Activated CD4-positive, alpha-beta T cell treated with anti-CD3 and anti-CD28 coated beads, Interleukin-10, Interleukin-2, amounts not matched to agents 100 ng/mL and 50 ng/mL, durations not matched to agents 16 hours and 8 hours (primary cell): ENCODE measurements around the gene C10orf95.

ENCODE experiments used
- DNase-seq: peaks from one replicate; pipeline ENCODE4 v3.0.0-alpha.2; 2020

C10orf95 gene

DNA sequence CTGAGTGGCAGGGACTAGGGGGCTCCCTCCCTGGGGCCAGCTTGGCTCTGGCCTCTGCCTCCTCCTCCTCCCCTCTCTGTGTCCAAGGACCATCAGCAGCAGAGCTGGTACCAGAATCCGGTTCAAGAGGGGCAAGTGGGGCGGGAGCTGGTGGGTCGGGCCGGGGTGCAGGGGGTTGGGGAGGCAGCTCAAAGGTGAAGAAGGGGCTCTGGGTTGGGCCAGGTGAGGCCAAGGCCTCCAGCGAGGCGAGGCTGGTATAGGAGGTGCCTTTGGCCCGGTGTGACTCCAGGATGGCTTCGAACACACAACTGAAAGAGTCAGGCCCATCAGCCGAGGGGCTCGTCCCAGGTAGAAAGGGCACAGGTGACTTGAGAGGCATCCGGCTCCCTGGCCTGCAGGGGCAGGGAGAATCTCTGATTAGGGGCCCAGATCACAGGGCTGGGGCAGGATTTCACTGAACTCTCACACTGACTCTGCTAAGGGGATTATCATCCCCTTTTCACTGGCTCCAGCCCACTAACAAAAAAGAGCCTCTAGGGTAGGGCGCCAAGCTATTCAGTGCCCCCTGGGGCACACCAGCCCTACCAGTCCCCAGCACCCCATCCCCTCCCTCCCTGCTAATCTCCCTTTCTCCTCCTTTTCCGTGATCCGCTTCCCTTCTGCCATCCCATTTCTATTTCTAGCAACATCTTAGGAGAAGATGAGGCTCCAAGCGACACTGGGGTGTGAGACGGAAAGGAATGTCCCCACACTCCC lies 37.4 kb downstream of the C10orf95 start:
- DNase-seq: no peak

DNA sequence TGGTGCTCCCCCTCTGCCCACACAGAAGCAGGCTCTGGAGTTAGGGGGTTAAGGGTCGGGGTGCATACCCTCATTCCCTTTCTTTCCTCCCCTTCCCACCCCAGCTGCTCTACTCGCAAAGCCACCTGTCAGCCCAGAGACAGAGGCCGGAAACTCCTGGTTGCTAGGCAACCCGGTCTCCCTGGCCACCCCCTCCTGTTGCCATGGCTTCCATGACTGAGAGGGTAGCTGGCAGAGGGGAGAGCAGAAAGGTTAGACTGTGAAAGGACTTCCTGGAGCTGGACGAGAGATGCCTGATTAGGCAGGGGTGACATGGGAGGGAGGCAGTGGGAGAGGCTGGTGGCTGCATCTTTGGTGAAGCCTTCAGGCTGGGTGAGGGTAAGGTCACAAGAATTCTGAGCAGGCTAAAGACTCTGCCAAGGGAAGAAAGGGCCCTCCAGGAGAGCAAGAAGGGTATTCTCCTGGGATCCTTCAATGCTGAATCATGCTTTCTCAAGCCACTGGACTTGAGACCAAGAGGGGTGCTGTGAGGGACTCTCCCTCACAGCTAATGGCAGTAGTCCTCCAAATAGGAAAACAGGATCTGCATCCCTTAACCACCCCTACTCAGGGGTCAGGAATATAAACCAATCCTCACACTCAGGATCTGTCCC lies 38.2 kb downstream of the C10orf95 start:
- DNase-seq: peak; percentile 53

DNA sequence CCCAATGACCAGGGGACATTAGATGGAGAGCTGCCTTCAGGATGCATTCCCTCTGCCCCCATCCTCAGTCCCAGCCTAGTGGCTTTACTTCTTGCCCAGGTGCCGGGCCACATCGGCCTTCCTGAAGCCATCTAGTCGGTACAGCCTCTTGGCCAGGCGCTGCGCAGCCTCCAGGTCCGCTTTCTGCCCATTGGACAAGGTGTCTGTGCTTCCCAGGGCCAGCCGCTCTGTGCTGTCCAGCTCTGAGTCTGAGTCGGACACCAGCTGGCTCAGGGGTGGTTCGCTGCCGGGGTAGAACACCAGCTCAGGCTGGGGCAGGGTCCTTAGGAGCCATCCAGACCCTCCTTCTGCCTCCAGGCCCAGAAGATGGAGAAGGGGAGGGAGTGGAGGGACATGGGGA lies 39.0 kb downstream of the C10orf95 start:
- DNase-seq: no peak

DNA sequence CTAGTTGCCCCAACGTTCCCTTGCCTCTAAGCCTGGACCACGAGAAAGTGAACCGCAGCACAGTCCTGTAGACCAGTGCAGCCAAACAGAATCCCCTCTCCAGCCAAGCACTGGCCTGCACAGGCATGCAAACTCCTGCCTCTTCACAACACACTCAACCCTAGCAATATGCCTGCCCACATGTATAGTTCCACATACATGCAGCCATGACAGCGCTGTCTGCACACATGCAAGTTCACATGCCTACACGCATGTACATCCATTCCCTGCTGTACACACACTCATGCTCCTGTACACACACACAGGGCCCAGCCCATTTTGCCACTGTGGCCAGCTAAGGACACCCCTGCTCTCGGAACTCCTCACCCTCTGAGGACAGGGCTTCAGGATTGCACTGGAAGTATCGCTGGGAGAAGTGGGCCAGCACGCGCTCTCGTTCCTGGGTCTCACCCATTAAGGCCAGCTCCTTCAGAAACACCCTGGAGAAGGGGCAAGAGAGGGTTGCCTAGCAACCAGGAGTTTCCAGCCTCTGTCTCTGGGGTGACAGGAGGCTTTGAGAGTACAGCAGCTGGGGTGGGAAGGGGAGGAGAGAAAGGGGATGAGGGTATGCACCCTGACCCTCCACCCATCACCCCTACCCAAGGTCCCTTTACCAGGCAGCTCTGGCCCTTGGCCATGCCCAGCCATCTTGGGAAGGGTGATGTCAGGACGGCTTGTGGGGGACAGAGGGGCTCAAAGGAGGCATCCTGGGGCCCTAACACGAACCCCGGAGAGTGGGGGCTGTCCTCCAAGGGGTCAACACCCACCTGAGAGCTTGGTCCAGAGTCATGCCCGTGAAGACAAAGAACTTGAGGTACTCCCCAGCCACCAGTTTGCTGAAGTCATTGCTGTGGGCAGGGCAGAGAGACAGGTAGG lies 39.7 kb downstream of the C10orf95 start:
- no peak for DNase-seq

DNA sequence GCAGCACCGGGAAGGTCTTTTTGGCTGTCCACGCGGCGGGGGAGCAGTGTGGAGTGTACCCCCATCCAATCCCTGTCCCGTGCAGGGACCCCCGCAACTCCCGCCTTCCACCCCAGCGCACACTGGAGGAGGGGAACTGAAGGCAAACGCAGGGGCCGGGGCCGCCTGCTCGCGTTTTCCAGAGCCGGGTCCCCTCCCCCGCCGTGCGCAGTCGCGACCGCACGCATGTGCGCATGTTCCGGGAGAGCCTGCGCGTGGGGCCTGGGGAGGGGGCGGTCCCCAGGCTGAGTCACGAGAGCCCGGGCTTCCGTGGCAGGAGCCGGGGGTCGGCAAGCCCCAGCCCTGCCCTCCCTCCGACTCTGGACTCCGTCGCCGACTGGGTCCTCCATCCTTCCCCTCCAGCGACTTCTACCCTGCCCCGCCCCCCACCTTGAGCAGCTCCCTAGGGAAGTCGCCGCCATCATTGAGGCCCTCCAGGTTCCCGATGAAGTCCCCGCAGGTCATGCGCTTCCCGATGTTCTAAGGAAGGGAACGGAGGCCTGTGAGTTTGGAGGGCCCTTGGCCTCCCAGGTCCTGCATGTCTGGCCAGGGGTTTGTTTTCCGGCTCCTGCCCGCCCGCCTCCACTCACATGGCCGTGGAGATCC lies 40.8 kb downstream of the C10orf95 start:
- DNase-seq: peak; percentile 53

DNA sequence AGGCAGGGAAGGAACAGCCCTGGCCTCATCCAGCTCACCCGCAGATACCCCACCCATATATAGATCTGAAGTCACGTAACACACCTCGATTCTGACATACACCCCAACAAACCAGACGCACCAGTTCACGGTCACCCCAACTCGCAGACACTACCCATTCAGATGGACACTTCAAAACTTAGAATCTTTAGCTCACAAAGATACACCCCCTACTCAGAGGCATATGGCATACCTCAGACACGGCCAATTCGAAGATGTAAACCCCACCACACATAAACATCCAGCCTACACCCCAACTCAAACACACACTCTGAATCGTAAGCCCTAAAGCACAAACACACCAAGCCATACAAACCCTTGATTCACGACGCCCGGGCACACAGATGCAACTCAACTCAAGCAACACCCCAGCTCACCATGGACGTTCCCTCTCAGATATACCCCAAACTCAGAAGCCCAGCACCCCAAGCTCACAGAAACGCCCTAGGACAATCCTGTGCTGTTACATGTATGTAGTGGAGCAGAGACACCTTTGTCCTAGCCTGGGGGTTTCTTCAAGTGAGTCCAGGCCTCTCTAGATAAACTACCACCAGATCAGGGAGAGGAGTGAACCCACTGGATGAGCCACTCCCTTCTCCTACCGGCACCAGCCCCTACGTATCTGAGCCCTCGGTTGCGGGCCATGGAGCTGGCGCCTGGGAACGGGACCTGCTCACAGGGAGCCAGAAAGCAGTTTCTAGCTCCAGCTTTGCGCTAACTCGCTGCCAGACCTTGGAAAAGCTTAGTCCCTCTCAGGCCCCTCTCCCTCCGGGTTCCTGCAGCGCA lies 41.5 kb downstream of the C10orf95 start:
- DNase-seq: no peak

DNA sequence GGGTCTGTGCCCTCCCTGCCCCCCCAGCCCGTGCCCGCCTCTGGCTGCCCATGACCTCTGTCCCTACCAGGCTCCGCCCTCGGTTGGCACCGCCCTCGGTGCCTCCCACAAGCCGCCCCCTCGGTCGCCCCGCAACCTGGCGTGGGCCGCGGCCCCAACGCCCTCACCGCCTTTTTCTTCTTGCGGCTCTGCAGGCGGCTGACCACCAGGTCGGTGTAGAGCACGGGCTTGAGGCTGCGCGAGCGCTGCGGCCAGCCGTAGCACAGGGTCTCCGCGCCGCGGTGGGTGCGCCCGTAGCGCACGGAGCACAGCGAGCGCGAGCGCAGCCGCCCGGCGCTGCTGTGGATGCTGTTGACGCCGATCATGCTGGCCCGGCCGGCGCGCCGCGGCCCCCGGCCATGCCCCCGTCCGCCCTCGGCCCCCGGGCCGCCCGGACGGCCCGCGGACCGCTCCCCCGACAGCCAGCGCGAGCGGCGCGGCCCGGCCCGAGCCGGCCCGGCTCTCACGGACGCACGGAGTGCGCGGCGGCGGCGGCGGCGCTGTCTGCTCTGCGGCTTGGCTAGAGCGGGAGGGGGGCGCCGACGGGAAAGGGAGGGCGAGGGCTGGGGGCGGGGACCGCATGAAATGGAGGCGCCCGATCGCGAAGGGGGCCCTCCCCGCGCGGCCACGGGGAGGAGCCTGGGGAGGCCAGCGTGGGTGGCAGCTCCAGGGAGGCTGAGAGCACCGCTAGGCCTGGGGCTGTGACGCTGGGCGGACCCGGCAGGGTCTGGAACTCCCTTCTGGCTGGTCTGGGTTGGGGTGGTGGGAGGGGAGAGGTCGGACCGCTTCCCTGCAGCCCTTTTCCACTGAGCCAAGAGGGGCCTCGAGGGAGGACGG lies 42.4 kb downstream of the C10orf95 start:
- peak; percentile 55 for DNase-seq

DNA sequence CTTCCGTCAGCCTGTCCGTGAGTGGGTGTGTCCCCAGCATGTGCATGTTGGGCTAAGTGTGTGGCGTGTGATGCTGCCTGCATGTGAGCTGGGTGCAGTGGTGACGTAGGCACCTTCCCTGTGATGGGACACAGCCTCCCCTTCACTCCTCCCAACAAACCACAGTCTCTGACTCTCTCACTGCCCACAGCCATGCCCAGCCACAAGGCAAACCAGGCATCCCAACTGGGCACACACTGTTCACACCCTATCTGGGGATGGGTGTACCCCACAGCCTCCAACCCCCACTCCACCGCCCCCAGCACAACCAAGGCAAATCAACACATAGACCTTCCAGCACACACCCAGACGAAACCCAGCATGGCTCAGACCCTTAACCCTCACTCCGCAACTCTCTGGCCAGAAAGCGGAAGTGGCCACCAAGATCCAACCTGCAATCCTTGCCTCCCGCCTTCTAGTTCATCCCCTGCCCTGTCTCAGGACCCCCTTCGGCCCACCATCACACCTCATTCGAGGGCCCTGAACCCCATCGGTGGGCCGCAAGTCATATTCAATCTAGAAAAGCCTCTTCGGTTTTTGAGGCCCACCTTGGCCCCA lies 43.1 kb downstream of the C10orf95 start:
- DNase-seq: no peak

DNA sequence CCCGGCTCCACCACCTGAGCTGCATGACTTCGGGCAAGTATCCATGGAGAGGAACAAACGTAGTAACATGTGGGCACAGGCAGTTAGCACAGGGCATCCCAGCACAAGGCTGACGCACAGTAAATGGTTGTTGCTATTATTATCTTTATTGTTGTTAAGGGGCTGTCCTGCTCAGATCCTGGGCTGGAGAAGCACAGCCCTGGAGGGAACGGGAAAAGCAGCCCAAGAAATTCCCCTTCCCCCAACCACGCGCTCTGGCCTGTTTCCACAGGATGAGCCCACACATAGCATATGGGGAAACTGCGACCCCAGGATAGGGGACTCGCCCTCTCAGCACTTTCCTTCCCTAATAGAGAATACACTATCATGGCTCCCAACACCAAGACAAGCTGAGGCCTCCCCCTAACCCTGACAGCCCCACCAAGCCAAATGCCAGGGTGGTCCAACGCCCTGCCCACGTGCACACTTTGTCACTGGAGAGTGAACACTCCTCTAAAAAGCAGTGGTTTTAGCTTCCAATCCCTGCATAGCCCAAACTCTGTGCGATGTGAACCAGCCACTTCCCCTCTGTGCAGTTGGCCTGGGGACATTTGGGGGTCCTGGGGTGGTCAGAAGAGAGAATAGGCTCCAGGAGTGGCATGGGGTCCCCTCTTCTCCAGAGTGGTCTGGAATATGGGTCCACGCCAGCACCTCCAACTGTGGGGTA lies 43.8 kb downstream of the C10orf95 start:
- no peak for DNase-seq

DNA sequence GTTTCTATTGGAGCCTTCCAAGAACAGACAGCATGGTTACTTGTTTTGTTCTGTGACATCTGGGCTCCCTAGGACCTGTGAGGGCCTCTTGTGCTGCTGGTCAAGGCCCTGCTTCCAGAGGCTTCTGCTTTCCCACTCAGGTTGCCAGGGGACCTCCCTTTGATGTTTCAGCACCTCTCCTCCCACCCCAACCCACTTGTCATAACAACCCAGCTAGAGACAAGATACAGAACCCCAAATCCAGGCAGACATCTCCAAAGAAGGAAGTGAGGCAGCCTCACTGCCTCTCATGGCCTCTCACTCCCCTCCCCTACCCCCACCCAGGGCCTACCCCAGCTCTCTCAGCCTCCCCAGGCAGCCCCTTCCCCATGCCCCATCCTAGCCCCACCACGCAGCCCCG lies 44.5 kb downstream of the C10orf95 start:
- DNase-seq: no peak

DNA sequence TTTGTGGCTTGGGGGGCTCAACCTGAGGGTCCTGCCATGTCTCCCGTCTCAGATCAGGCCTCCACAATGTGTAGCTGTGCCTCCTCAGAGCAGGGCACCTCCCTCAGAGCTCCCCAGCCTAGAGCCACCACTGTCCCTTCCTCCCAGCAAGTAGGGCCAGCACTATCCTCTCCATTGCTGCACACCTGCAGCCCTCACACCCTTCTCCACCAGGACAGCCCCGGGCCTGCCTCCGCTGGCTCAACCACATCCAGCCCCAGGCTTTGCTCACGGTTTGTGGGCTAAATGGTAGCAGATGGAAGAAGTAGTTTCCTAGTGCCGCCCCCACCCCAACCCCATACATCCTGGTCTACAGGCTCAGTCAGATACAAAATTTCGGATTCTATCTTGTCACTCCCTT lies 45.7 kb downstream of the C10orf95 start:
- no peak for DNase-seq

DNA sequence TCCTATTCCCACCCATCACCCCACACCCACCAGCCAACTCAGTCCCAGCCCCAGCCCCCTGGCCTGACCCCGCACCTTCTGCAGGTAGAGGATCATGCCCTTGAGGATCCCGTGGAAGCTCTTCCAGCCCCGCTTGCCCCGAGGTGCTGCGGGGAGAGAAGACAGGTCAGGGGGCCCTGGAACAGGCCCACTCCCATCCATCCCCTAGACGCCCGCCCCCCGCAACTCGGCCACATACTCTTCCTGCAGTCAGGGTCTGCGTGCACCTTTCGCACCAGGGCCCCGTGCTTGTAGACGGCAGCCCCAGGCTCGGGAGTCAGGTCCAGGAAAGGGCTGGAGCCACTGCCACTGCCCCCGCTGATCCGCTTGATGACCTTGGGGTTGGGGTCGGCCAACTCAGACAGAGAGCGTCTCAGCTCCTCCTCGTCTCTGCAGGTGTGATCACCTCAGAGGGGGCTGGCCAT lies 46.2 kb downstream of the C10orf95 start:
- no peak for DNase-seq

DNA sequence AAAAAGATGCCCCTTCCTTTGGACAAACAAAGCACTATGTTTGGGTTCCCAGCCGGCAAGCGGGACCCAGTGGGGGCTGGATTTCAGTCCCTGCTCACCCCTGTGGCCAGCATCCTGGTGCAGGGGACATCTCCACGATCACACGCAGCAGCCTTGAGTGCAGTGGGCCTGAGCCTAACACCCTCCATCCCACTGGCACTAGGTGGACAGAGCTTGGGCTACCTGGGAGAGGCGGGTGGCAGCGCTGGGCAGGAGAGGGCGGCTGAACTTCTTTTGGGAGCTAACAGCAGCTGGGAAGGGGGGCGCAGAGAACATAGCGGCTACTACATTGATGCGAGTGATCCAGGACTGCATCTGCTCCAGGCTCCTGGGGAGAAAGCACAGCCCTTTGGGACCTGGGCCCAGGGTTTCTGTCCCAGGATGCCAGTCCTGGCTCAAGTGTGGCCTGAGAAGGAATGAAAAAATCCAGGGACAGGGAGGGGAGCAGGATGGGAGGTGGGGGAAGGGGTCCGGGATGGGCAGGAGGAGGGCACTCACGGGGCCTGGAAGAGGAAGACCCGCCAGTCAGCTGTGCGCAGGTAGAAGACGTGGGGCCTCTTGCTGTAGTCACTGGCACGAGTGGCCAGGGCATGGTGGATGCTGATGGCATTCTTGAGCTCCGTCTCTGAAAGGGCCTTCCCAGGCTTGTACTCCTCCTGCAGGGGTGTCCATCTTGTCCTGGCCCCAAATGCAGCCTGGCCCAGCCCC lies 46.8 kb downstream of the C10orf95 start:
- no peak for DNase-seq

DNA sequence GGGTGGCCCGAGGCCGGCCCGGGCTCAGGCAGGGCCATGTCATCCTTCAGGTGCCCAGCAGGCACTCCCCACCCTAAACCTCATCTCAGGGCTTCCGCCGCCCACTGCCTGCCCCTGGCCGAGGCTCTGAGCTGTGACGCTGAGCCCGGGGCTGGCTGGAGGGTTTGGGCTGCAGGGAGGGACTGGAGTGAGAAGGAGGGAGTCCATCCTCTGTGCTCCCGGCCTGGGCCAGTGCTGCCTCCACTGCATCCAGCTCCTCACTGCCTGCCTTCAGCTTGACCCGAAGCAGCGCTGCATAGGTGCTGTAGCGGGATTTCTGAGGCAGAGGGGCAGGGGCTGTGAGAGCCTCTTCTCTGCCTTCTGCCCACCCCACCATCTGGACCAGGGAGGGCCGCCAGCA lies 48.2 kb downstream of the C10orf95 start:
- no peak for DNase-seq

DNA sequence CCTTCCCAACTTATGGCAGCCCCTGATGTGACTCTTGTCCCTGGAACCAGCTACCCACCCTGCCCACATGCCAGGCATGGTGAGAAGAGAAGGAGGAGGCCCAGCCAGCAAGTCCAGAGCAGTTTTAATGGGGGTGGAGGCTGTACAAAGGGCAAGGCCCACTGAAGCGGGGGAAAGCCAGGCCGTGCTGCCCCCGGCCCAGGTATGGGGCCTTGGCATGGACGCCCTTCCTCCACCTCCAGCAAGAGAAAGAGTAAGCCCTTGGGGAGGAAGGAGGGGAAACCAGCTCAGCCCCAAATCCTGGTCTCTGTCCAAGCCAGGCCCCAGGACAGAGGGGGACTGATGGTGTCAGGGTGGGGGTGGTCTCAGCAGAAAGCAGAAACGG lies 48.8 kb downstream of the C10orf95 start:
- DNase-seq: no peak

DNA sequence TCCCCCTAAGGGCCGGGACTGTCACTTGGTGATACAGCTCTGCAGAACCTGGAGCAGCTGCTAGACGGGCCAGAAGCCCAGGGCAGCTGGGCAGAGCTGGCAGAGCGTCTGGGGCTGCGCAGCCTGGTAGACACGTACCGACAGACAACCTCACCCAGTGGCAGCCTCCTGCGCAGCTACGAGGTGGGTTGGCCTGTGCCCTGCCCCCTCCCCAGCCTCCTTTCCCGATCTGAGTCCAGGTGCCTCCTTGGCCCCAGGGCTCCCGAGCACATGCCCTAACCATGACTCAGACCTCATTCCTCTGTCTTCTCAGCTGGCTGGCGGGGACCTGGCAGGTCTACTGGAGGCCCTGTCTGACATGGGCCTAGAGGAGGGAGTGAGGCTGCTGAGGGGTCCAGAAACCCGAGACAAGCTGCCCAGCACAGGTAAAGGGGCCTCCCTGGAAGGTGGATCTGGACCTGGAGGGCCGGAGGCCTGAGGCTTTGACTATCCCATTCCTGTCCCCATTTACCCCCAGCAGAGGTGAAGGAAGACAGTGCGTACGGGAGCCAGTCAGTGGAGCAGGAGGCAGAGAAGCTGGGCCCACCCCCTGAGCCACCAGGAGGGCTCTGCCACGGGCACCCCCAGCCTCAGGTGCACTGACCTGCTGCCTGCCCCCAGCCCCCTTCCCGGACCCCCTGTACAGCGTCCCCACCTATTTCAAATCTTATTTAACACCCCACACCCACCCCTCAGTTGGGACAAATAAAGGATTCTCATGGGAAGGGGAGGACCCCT lies 49.4 kb downstream of the C10orf95 start:
- DNase-seq: no peak

DNA sequence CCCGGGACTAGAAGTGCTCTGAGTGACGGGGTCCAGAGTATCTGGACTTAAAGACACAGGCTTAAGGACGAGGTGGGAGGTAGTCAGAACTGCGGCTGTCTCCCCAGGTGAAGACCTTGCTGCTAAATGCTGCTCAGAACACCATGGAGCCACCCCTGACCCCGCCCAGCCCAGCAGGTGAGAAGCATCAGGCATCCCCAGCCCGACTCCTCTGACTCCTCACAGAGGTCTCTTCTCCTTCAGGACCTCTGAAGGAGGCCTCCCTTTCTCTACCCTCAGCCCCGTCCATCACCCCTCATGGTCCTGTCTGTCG lies 50.0 kb downstream of the C10orf95 start:
- no peak for DNase-seq

DNA sequence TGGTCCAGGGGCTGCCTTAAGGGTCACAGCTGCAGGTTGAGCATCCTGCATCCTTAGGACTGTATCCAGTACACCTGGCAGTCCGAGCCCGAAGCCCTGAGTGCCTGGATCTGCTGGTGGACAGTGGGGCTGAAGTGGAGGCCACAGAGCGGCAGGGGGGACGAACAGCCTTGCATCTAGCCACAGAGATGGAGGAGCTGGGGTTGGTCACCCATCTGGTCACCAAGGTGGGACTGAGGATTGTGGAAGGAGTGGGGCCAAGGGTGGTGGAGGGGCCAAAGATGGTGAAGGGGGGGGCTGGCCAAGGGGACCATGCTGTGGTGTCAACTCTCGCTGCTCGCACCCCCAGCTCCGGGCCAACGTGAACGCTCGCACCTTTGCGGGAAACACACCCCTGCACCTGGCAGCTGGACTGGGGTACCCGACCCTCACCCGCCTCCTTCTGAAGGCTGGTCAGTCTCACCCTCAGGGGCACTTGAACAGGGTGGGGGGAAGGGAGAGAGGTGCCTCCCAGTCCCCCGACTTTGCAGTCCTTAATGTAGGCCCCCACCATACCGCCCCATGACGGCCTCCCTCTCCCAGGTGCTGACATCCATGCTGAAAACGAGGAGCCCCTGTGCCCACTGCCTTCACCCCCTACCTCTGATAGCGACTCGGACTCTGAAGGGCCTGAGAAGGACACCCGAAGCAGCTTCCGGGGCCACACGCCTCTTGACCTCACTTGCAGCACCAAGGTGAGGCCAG lies 50.6 kb downstream of the C10orf95 start:
- DNase-seq: no peak
